Dermis microvascular lymphatic vessel endothelial cell (primary cell): ENCODE measurements around the gene FHIT. TPM values are rescaled to one million over a fixed set of nuclear protein-coding genes. Genes with fewer than 3 reads are reported as not detected.
"Not testable (repeated sequence)": the region's sequence is repeated elsewhere in the genome, so short reads cannot be mapped to it uniquely, and the experiment has no call there.

Experiments used
- DNase-seq, 2 donors: peaks; one replicate each; pipeline versions ENCODE4 v3.0.0 to v3.0.0-alpha.2; 2010; ENCODE audit warnings: low read depth in 2 of 2
- total RNA-seq: library from RNA; depleted of rRNA; stranded (reverse); fragments of >200 nt; gene quantifications from 2 replicates; pipeline ENCODE4 v1.2.1, GENCODE V29; 2014

Gene FHIT
- total RNA-seq, 1 donor from 2014 or later = 0.51 TPM

DNA sequence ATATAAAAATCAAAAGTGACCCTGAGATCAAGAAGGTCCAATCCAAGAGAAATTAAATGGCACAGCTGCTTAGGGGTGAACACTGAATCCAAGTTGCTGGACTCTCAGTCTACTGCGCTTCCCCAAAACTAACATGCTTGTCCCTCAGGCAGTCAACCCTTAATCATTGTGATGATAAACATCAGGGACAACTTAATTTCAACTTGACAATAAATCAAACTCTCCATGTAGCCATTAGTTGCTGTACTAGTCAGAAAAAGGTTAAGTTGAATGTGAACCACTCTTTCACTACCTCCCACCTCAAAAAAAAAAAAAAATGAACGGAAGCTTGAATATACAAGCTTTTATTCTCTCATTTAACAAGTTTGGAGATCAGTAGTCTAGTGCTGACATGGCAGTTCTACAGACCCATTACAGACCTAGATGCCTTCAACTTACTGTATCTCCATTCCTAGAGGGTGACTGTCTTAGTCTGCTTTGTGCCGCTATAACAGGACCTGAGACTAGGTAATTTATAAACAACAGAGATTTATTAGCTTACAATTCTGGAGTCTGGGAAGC, 185.7 kb downstream of the FHIT start:
- DNase-seq = no peak

DNA sequence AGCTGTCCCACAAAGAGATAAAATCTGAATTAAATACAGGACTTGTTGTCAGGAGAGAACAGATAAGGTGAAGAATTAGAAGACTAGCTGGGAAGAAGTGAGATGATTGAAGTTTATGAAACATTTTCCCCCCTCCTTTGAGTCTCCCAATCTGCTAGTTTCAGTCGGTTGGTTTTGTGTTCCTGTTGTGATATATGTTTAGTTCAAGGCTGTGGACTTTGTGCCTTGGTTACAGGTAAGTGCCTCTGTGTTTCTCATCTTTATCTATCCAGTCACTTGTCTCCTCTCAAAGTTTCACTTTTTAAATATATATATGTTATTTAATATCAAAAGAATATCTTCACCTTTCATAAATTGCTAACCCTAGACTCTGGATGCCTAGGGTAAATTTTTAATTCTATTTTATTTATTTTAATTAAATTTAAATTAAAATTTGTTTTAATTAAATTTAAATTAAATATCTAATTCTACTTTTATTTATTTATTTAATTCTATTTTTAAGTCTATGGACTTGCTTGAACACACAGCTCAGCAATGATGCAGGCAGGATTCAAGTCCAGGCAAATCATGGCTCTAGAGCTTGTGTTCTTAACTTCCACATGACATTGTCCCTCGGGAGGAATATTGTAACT, 190.0 kb downstream of the FHIT start:
- DNase-seq = no peak

DNA sequence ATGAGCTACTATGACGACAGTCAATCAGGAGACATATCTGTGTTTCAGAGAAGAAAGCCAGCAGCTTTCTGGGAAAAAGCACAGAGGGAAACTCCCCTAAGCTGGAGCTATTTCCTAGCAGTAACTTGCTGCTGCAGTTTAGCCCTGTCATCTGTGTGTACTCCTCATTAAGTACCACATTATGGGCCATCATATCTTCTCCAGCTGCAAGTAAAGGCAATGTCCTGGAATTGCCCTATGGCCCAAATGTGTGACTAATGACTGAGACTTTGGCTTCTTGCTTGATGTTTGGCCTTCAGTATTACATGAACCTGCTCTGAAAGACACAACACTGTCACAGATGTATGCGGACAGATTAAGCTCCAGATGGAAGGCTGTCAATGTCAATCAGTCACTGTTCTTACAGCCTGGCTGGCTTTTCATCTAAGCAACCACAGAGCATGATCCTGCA, 190.8 kb downstream of the FHIT start:
- no peak for DNase-seq

DNA sequence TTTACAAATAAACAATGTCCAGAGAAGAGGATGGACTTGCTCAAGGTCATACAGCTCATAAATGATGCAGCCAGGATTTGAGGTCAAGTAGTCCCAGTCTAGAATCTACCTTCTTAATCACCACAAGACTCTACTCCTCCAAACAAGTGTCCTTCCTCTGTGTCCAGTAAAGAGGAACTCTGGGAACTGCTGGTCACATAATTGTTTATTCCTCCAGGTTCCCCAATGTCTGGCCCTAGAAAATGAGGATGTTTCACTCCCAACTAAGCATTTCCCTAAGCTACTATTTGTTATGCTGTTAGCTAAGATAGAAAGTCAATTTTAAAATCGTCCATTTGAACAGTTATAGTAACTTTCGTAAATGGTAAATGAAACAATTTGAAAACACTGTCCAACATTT, 192.4 kb downstream of the FHIT start:
- DNase-seq = no peak

DNA sequence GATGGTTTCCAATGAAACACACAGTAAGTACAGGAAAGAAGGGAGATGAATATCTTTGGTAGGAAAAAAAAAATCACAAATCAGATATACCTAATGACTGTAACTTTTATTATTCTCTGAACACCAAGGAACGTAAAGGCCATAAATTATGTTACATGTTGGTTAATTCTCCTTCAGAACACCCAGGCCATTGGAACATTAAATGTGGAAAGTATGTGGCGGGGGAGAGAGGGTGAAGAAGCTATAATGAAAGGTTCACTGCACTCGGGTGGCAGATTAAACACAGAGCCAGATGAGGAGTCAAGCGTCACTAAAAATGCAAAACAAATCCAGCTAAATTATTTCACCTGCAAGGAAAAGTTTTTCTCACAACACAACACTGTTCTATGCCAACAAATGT, 193.8 kb downstream of the FHIT start:
- no peak for DNase-seq

DNA sequence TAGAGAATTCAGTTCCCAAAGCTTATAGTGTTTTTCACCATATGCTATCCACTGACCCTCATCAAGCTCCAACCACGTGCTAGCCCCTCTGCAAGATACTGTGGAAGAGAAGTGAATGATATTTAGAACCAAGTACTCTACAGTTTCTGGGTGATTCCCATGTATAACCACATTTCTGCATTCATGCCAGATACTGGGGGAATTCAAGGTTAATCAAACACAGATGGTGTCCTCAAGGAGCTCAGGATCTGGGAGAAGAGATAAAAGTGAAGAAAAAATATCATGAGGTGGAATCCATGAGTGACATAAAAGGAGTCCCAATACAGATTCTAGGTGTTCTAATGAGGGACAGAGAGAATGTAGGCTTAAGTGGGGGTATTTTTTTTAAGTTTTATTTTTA, 195.8 kb downstream of the FHIT start:
- DNase-seq = no peak

DNA sequence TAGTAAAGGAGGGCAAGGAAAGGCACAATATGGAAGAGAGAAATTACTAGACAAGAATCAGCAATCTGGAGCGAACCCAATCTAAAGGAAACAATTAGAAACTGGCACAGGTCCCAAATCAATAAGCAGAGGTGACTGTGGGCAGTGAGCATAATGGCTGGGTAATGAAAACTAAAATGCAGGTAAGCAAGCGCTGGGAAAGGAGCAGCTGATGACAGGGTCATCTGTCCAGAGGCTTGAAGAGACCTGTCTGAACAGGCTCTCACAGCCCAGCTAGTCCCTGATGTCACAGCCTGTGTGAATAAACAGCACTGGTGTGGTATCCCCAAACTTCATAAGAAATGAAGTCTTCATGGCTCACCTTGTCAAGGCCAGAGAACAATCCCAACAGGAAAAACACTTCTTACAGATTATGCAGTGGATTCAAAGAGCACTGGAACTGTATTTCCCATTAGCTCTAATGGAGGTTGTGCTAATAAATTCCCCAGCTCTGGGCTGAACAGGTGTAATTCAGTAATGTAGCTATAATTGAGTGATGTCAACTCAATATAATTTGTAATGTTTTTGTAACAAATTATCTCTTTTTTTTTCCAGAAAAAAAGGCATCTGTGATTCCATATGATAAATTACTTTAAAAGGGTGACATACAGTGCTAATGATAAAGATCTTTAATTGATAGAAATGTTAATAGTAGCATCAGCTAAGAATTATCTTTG, 197.3 kb downstream of the FHIT start:
- DNase-seq = no peak

DNA sequence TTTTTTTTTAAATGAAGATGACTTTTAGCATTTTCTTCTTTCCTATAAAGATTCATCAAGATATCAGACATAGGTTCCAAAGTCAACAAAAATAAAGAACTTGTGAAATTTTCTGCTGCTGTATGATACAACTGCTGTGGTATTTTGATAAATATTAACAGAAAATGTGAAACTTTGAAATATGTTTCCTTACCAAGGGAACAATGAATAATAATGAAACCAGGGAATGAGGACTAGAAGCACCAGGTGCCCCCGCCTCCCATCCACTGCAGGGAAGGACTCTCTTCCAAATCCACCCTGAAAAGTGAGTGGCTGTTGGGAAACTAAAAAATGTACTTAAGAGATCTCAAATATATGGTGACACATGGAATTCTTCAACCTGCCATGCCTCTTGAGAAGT, 198.4 kb downstream of the FHIT start:
- no peak for DNase-seq

DNA sequence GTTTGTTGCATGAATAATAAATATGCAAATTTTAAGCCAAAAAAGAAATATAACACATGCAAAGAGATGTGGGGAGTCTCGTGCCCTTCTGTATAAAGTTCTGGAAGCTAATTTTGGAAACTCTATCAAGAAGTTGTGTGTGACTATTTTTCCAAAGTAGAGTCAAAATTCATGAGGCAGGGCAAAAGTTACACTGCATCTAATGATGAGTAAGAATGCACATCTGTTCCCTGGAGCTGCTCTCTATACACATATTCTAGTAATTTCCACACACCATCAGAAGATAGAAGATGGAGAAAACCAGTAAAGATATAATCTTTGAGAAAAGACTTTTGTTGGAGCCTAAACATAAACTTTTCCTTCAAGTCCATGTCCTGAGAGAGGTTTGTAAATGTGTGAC, 199.6 kb downstream of the FHIT start:
- no peak for DNase-seq

DNA sequence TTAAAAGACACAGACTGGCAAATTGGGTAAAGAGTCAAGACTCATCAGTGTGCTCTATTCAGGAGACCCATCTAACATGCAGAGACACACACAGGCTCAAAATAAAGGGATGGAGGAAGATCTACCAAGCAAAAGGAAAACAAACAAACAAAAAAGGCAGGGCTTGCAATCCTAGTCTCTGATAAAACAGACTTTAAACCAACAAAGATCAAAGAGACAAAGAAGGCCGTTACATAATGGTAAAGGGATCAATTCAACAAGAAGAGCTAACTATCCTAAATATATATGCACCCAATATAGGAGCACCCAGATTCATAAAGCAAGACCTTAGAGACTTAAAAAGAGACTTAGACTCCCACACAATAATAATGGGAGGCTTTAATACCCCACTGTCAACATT, 206.1 kb downstream of the FHIT start:
- not testable (repeated sequence) for DNase-seq

DNA sequence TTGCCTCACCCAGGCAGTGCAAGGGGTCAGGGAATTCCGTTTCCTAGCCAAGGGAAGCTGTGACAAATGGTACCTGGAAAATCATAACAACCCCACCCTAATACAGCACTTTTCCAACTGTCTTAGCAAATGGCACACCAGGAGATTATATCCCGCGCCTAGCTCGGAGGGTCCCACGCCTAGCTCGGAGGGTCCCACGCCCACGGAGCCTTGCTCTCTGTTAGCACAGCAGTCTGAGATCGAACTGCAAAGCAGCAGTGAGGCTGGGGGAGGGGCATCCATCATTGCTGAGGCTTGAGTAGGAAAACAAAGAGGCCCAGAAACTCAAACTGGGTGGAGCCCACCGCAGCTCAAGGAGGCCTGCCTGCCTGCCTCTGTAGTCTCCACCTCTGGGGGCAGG, 208.1 kb downstream of the FHIT start:
- no peak for DNase-seq

DNA sequence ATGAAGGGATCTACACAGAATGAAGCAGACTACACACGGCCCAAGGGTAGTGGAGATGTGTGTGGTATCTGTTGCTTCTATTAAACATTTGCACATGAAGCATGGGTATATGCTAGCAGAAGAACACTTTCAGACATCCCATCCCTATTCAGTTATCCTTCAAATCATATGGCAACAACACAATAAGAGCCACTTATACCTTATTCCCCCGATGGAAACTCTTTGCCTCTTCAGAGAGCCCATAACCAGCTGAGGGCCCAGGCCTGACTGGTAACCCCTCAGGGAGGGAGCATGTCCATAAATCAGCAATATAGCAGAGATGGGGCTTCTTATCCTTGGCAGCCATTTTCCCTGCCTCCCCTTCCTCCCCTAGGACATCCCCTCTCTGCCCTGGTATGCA, 210.6 kb downstream of the FHIT start:
- DNase-seq = no peak

DNA sequence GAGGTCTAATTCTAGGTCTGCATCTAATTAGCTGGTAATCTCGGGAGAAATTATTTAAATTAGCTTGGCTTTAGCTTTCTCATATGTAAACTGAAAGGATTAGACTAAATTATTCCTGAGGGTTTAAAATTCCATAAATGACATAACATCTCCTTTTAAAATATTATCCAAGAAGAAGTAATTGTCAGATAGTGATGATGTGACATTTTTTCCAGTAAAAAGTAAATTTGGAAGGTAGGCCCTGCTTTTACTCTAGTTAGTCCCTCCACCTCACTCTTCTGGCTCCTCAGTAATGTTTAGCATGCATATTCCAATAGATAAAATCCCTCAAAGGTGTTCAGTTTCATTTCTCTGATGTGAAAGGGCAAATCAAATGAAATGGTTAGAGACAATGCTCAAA, 215.7 kb downstream of the FHIT start:
- no peak for DNase-seq

DNA sequence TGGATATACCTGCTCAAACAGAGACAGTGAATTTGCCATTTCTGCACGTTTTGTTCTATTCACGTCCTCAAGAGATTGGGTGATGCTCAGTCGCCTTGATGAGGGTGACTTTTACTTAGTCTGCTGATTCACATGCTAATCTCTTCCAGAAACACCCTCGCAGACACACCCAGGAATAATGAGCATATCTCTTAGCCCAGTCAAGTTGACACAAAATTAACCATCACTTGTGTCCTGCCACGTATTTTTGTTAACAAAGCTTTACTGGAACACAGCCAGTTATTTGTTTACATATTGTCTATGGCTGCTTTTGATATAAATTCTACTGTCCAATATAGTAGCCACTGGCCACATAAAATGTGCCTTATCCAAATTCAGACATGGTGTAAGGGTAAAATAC, 218.3 kb downstream of the FHIT start:
- no peak for DNase-seq

DNA sequence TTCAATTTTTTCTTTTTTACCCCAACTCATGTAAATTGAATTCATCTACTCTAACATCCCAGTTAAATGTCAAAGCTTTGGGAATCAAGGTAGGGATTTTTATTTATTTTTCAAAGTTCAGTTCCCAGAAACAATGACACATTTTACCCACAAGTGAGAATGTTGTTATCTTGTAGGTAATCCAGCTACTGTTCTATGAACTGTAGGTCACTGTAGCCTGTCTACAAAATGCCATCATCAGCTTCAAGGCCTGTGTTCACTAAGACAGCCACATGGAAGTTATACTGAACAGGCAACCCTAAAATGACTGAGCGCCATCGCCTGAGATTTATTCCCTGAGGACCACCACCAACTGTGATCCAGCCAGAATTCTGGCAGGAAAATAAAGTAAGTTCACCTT, 219.7 kb downstream of the FHIT start:
- DNase-seq = no peak

DNA sequence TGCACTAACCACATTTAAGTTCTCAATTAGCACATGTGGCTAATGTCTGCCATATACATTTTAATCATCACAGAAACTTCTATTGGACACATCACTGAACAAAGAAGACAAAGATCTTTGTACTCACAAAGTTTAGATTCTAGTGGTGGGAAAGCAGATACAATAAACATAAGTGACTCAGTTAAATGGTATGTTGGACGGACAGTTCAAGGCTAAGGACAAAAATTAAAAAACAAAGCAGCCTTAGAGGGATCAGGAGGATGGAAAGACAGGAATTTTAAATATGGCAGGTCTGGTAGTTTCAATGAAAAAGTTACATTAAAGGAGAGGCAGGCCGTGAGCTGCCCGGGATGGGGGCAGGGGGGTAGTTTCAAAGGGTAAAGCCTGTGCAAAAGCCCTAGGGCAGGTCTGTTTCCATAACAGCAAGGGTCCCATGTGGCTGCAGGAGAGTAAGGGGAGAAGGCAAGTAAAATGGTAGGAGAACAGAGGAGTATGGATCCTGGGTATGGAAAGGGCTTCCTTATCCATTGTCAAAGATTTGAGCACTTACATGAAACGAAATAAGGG, 220.7 kb downstream of the FHIT start:
- DNase-seq = no peak

DNA sequence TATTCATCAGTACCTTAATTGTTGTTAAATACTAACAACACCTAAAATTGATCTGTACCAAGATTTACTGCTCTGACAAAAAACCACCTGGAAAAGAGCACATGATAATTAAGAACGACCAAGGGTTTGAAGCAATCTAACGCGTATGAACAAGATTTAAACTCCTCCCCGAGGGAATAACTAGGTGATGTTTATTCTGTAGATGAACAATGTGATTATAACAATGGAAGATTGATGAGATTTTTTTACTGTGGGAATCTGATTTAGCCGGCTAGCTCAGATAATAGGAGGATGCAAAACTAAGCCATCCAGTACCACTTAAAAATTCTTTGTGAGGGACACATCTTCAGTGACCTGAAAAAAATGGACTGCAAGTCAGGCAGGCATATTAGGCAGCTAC, 222.1 kb downstream of the FHIT start:
- DNase-seq = no peak

DNA sequence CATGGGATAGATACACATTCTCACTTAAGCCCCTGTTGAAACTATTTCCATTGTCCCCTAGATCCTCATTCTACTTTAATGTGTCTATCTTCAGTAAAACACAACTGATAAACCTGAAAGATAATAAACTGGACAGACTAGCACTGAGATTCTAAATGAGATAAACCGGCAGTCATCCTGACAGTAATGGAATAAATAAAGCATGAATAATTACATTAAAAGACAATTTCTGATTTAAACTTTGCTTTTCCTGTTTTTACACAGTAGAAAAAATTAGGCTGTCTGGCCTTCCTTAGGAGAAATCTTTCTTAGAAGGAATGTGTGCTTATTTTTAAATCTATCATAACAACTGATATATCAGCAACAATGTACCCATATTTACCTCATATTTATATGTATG, 232.4 kb downstream of the FHIT start:
- no peak for DNase-seq

DNA sequence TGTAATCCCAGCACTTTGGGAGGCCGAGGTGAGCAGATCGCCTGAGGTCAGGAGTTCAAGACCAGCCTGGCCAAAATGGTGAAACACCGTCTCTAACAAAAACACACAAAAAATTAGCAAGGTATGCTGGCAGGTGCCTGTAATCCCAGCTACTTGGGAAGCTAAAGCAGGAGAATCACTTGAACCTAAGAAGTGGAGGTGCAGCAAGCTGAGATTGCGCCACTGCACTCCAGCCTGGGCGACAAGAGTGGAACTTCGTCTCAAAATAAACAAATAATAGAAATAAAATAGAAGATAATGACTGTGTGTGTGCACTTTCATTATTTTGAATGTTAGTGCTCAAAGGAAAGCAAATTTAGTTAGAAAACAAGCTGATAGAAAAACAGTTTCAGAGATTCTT, 234.2 kb downstream of the FHIT start:
- not testable (repeated sequence) for DNase-seq

DNA sequence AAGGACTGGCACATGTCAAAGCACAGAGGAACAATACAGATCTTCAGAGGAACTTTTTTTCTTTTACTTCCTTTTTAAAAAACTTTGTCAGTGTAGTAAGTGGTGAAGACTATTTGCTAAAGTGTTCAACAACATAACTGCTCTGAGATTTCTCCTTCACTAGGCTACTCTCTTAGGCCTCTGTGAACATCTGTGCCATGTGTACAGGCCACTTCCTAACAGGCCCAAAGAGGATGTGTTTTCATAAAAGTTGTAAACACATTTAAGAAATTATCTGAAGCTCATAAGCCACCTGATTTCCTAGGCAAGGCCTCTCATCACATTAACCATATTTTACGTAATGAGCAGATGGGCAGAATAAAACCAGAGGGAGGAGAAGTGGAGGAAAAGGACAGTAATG, 235.4 kb downstream of the FHIT start:
- no peak for DNase-seq

DNA sequence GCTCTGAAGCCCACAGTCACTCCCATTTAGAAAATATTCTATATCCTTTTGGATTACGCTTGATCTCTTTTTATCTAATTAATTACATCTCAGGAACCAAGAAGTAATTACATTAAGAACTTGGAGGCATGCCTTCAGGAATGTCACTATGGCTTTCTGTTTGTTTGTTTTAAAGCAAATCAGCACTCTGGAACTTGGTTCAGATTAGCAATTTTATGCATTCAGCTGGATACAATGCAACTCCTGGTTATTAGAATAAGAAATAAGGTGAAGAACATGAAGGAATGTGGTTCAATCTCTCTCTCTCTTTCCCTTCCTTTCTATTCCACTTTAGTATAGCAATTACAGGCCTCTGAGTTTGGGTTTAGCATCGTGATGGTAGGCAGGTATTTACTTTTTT, 235.8 kb downstream of the FHIT start:
- DNase-seq = no peak

DNA sequence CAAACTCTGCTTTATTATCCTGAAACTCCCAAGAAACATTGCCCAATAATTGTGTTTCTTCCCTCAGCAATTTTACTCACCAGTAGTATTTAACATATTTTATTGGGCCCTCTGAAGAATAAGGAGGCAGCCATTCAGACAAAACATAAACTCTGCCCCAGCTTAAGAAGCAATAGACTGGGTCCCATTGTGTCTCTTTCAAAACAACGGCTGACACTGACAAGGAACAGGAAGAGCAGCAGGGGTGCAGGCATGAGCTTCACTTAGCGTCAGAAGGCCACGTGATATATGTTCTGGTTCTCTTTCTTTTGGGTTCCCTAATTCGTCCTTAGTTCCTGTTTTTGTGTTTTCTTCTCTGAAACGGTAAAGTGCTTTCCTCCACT, 242.3 kb downstream of the FHIT start:
- DNase-seq = no peak
